ENCODE results near the gene DLX2. TPM values are rescaled to one million over a fixed set of nuclear protein-coding genes. Genes with fewer than 3 reads are reported as not detected.

DLX2 gene
- total and polyA plus RNA-seq, 2 of the 13 experiments (the other 11 are each of a cell fraction or from before 2014, with no cell fraction given), result 0.07 to 0.15 TPM

- TF ChIP-seq ZNF556 (CRISPR knock-in tag; IDR thresholded peaks at IDR 0.05; ENCODE audit: borderline replicate concordance) (no peak; the same call in 1 of the 2 replicates), ELK4 (CRISPR knock-in tag; IDR thresholded peaks at IDR 0.05; ENCODE audit: borderline replicate concordance) (no peak), GABPB1 (CRISPR knock-in tag; IDR thresholded peaks at IDR 0.05) (peak; percentile 35; the same call in 1 of the 2 replicates), MAFG (CRISPR knock-in tag; IDR thresholded peaks at IDR 0.05) (no peak), CERS6 (CRISPR knock-in tag; IDR thresholded peaks at IDR 0.05) (no peak), NFATC3 (CRISPR knock-in tag; IDR thresholded peaks at IDR 0.05) (no peak), MBNL3 (CRISPR knock-in tag; conservative IDR thresholded peaks at IDR 0.05) (no peak), CCDC6 (CRISPR knock-in tag; IDR thresholded peaks at IDR 0.05) (no peak; the same call in 1 of the 2 replicates), HMGA1 (CRISPR knock-in tag; conservative IDR thresholded peaks at IDR 0.05) (no peak), ZNF484 (CRISPR knock-in tag; IDR thresholded peaks at IDR 0.05; ENCODE audit: borderline replicate concordance, low read depth) (no peak), ZFP36 (IDR thresholded peaks at IDR 0.05; ENCODE audit: borderline replicate concordance, low read depth, low read length, partially characterized antibody) (no peak), ZNF10 (CRISPR knock-in tag; IDR thresholded peaks at IDR 0.05; ENCODE audit: borderline replicate concordance, low read depth) (no peak), ZNF558 (CRISPR knock-in tag; IDR thresholded peaks at IDR 0.05; ENCODE audit: borderline replicate concordance) (no peak), AGO1 (IDR thresholded peaks at IDR 0.05; ENCODE audit: low read depth, low read length, poor library complexity, severe bottlenecking) (no peak), MEF2D (CRISPR knock-in tag; IDR thresholded peaks at IDR 0.05) (peak; percentile 86)
- TF ChIP-seq, protein P1, sequence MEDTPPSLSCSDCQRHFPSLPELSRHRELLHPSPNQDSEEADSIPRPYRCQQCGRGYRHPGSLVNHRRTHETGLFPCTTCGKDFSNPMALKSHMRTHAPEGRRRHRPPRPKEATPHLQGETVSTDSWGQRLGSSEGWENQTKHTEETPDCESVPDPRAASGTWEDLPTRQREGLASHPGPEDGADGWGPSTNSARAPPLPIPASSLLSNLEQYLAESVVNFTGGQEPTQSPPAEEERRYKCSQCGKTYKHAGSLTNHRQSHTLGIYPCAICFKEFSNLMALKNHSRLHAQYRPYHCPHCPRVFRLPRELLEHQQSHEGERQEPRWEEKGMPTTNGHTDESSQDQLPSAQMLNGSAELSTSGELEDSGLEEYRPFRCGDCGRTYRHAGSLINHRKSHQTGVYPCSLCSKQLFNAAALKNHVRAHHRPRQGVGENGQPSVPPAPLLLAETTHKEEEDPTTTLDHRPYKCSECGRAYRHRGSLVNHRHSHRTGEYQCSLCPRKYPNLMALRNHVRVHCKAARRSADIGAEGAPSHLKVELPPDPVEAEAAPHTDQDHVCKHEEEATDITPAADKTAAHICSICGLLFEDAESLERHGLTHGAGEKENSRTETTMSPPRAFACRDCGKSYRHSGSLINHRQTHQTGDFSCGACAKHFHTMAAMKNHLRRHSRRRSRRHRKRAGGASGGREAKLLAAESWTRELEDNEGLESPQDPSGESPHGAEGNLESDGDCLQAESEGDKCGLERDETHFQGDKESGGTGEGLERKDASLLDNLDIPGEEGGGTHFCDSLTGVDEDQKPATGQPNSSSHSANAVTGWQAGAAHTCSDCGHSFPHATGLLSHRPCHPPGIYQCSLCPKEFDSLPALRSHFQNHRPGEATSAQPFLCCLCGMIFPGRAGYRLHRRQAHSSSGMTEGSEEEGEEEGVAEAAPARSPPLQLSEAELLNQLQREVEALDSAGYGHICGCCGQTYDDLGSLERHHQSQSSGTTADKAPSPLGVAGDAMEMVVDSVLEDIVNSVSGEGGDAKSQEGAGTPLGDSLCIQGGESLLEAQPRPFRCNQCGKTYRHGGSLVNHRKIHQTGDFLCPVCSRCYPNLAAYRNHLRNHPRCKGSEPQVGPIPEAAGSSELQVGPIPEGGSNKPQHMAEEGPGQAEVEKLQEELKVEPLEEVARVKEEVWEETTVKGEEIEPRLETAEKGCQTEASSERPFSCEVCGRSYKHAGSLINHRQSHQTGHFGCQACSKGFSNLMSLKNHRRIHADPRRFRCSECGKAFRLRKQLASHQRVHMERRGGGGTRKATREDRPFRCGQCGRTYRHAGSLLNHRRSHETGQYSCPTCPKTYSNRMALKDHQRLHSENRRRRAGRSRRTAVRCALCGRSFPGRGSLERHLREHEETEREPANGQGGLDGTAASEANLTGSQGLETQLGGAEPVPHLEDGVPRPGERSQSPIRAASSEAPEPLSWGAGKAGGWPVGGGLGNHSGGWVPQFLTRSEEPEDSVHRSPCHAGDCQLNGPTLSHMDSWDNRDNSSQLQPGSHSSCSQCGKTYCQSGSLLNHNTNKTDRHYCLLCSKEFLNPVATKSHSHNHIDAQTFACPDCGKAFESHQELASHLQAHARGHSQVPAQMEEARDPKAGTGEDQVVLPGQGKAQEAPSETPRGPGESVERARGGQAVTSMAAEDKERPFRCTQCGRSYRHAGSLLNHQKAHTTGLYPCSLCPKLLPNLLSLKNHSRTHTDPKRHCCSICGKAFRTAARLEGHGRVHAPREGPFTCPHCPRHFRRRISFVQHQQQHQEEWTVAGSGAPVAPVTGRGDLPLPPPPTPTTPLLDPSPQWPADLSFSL (CRISPR knock-in tag; IDR thresholded peaks at IDR 0.05), result no peak
- TF ChIP-seq, protein P2, sequence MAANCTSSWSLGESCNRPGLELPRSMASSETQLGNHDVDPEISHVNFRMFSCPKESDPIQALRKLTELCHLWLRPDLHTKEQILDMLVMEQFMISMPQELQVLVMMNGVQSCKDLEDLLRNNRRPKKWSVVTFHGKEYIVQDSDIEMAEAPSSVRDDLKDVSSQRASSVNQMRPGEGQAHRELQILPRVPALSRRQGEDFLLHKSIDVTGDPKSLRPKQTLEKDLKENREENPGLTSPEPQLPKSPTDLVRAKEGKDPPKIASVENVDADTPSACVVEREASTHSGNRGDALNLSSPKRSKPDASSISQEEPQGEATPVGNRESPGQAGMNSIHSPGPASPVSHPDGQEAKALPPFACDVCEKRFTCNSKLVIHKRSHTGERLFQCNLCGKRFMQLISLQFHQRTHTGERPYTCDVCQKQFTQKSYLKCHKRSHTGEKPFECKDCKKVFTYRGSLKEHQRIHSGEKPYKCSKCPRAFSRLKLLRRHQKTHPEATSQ (CRISPR knock-in tag; IDR thresholded peaks at IDR 0.05; ENCODE audit: borderline replicate concordance), result peak; percentile 66; the same call in 1 of the 2 replicates
These were observed 50.4 kb downstream of the DLX2 start (continued) for GRCh38 chr2:172052000-172052983.
